ELF-1 (cell line): ENCODE measurements around the gene NME2.

Experiments used
- DNase-seq: peaks from one replicate; pipeline ENCODE4 v3.0.0-alpha.2; 2016; ENCODE audit warnings: low read depth, low spot score

NME2 gene

DNA sequence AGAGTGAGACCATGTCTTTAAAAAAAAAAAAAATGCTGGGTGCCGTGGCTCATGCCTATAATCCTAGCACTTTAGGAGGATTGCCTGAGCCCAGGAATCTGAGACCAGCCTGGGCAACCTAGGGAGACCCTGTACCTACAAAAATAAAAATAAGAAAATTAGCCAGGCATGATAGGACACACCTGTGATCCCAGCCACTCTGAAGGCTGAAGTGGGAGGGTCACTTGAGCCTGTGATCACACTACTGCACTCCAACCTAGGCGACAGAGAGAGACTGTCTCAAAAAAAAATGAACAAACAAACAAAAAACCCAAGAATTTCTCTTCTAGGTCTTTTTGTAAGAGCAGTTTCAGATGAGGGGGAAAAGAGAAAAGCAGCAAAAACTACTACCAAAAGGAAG is 34.6 kb downstream of the NME2 start:
- DNase-seq, result no peak

DNA sequence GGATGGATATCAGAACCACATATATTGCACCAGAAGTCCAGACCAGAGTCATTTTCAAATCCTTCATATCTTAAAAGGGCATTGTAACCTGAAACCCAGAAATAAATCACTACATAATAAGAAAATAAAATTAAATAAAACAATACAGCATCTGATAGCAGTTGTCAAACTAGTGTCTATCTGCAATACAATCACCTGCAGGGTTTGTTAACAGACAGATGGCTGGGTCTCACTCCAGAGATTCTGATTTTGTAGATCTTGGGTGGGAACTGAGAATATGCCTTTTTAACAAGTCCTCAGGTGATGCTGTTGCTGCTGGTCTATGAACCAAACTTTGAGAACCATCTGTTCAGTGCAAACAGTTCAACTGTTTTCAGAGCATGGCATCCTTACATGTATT is 37.6 kb downstream of the NME2 start:
- no peak for DNase-seq

DNA sequence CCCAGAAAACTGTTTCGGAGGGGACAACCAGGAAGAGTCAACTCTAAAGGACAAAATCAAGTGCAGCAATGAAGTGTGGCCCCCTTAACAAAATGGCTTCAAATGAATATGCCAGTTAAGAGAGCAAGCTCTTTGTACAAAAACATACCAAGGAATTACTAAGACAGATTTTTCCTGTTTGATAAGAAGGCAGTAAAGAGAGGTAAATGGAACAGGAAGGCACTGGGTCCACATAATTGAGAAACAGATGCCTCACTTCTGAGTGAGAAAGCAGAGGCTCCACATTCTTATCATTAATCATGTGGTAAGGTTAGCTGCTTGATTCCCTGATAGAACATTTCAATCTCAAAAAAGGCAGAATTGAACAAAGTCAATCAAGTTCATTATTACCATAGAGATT is 48.7 kb downstream of the NME2 start:
- no peak for DNase-seq

DNA sequence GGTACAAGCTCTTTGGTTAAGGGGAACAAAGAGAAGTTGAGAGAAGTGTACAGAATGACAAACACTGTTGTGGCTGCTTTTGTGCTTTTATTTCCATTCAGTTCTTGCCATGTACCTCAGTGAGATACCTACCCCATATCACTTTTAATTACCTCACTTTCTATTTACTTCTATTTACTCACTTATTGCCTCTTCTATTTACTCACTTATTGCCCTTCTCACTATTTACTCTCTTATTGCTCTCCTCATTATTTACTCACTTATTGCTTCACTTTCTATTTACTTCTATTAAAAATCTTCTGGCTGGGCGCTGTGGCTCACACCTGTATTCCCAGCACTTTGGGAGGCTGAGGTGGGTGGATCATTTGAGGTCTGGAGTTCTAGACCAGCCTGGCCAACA is 51.7 kb downstream of the NME2 start:
- no peak for DNase-seq

DNA sequence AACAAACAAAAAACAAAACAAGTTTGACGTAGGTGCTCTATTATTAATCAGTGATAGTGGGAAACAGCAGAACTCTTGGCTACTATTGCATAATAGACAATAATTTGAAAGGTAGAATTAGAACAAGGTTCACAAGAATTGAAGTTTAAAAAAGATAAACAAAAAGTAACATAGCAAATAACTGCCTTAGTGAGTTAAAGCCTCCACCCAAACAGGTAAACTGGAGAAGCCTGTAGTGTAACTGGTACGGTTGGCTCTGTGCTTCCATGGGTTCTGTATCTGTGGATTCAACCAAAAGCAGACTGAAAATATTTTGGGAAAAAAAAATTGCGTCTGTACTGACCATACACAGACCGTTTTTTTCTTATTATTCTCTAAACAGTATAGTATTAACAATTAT is 55.1 kb downstream of the NME2 start:
- no peak for DNase-seq
